Stomach (tissue), 4 donors: ENCODE results near the gene STAT5B.
"Not testable (repeated sequence)": the region's sequence is repeated elsewhere in the genome, so short reads cannot be mapped to it uniquely, and the experiment has no call there.

ENCODE experiments used
- CTCF ChIP-seq, 7 experiments: fragments of 450-650 bp in 4 of 7; fragments of 200-600 bp in 3 of 7; sonication (generic) in 3 of 7; IDR thresholded peaks; one replicate each; pipeline ENCODE4 v1.5.1; 2016 to 2019; ENCODE audit warnings: antibody characterized with exemption in 7 of 7, control low read depth in 2 of 7, mild to moderate bottlenecking in 1 of 7
- EP300 ChIP-seq: sonication (generic); formaldehyde crosslinking; IDR thresholded peaks from one replicate; pipeline ENCODE4 v1.6.1; 2017; ENCODE audit warnings: antibody characterized with exemption
- POLR2A ChIP-seq, 4 donors: fragments of 450-650 bp; IDR thresholded peaks; one replicate each; pipeline ENCODE4 v1.6.1; 2016; ENCODE audit warnings: antibody characterized with exemption in 4 of 4, control low read depth in 2 of 4, mild to moderate bottlenecking in 1 of 4, moderate library complexity in 1 of 4

GRCh38 chr17:42219280-42219679, 56.9 kb downstream of the STAT5B start:
- TF ChIP-seq CTCF (IDR thresholded peaks at IDR 0.05); EP300; POLR2A (IDR thresholded peaks at IDR 0.05): not testable (repeated sequence)
